ENCODE measurements around the gene OPALIN. TPM values are rescaled to one million over a fixed set of nuclear protein-coding genes. Genes with fewer than 3 reads are reported as not detected.

OPALIN gene
- total RNA-seq, 4 donors from 2014 or later = not detected

DNA sequence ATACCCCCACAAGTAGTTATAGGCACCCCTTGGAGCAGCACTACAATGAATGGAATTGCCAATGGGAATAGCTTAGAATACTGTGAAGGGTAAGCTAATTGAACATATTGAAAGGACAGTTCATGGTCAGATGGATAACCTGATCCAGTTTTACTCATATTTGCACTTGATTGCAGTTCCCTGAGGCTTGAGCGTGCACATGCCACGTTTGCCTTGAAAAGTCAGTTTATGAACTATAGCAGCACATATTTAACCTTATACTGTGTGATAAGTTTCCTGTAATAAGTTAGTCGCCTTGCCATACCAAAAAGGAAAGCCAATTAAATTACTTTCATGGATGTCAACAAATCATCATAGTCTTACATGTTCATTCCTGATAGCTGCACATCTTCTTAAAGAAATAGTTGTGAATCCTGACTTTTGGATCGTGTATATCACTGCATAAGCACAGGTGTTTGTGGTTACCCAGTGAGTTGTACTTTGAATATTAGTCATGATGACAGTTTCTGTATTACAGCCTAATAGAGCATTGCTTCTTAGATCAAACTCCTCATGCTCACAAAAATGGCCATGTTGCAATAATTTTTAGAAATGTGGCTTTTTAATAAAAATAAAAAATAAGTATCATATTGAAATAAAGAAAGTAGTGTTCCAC is 33.0 kb downstream of the OPALIN start:
- ATAC-seq = no peak
- Histone ChIP-seq H3K27ac (no peak overlapping the region), H3K4me1 (no peaks in the 10 kb centered on the region), H3K9me3 (no peaks in the 10 kb centered on the region), H3K4me3 (no peak overlapping the region), H3K36me3 (no peaks in the 10 kb centered on the region), H3K27me3 (peaks cover 49% of the 10 kb centered on the region)
- 67 to 78% methylated on average over 3 to 4 of the region's 4 CpGs for WGBS, 2 donors (ENCODE audit: low coverage in 1 of 2)
- TF ChIP-seq, protein P1, sequence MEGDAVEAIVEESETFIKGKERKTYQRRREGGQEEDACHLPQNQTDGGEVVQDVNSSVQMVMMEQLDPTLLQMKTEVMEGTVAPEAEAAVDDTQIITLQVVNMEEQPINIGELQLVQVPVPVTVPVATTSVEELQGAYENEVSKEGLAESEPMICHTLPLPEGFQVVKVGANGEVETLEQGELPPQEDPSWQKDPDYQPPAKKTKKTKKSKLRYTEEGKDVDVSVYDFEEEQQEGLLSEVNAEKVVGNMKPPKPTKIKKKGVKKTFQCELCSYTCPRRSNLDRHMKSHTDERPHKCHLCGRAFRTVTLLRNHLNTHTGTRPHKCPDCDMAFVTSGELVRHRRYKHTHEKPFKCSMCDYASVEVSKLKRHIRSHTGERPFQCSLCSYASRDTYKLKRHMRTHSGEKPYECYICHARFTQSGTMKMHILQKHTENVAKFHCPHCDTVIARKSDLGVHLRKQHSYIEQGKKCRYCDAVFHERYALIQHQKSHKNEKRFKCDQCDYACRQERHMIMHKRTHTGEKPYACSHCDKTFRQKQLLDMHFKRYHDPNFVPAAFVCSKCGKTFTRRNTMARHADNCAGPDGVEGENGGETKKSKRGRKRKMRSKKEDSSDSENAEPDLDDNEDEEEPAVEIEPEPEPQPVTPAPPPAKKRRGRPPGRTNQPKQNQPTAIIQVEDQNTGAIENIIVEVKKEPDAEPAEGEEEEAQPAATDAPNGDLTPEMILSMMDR (IDR thresholded peaks at IDR 0.05) = no peak
- TF ChIP-seq EP300 (IDR thresholded peaks at IDR 0.05) = no peak
- no peak for TF ChIP-seq POLR2A (IDR thresholded peaks at IDR 0.05)
- no peak for TF ChIP-seq POLR2AphosphoS5 (IDR thresholded peaks at IDR 0.05)

DNA sequence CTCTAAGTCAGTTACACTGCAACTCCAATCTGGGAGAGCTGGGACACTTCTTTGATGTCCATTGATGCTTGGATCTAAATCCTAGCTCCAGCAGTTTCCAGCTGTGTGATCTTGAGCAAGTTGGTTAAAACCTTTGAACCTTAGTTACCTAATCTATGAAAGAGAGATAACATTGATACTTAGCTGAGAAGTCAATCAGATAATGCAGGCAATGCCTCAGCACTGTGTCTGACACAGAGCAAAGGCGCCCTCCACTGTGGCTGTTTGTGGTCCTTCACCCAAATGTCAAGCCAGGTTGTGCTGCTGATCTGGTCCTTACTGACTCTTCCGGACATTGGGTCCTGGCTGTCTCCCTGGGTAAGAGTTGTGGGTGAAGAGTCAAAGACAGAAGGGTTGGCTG is 34.4 kb downstream of the OPALIN start:
- Histone ChIP-seq H3K27ac (no peak overlapping the region), H3K36me3 (no peaks in the 10 kb centered on the region), H3K27me3 (peaks cover 40% of the 10 kb centered on the region), H3K4me3 (no peak overlapping the region), H3K9me3 (no peaks in the 10 kb centered on the region), H3K4me1 (peaks cover 0 to 5% (median 0%) of the 10 kb centered on the region in 3 donors)
- TF ChIP-seq POLR2A (IDR thresholded peaks at IDR 0.05) (no peak), EP300 (IDR thresholded peaks at IDR 0.05) (no peak), POLR2AphosphoS5 (IDR thresholded peaks at IDR 0.05) (no peak)
- TF ChIP-seq, protein P1 (IDR thresholded peaks at IDR 0.05) = no peak
- no peak for ATAC-seq
- 47% methylated on average over 2 of the region's 2 CpGs; no CpG with 5 or more reads in 1 of the 2 donors for WGBS, 2 donors (ENCODE audit: low coverage in 1 of 2)

DNA sequence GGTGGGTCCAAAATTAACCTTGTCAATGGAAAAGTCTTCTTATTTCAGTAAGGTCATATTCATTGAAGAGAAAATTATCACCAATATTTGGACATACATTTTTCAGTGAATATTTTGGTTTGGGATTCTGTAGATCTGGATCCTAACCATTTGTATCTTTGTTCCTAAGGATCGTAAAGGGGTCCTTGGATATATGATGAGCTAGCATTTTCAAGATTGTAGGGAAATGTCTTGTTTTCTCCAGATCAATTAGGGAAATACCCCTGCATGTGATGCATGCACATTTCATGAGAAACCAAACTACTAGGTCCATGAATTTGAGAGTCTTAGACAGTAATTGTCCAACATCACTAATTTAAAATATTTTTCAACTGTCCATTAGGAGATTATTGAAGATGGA is 36.5 kb downstream of the OPALIN start:
- Histone ChIP-seq H3K4me1 (peaks cover 0 to 5% (median 0%) of the 10 kb centered on the region in 3 donors), H3K4me3 (no peak overlapping the region), H3K36me3 (no peaks in the 10 kb centered on the region), H3K27me3 (peaks cover 38% of the 10 kb centered on the region), H3K27ac (no peak overlapping the region), H3K9me3 (no peaks in the 10 kb centered on the region)
- TF ChIP-seq EP300 (IDR thresholded peaks at IDR 0.05) = no peak
- TF ChIP-seq POLR2AphosphoS5 (IDR thresholded peaks at IDR 0.05) = no peak
- TF ChIP-seq, protein P1 (IDR thresholded peaks at IDR 0.05) = no peak
- WGBS, 2 donors (ENCODE audit: low coverage in 1 of 2) = 80 to 93% methylated on average over 1 of the region's 1 CpG
- ATAC-seq = no peak

DNA sequence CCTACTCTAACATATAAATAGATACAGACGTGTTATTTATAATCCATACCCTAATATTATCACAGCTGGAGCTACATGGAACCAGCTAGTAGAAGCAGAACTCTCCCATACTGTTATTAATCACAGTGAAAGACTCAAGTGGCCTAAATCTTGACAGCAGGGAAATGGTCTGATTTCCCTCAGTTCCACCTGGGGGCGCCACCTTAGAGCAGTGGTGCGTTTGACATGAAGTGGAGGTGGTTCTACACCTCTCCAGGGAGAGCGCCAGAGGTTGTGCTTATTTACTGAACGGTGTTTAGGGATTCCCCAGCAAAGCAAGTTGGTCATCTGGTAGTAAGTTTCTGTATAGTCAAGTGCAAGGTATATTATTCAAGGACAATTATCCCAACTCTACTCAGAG is 37.0 kb downstream of the OPALIN start:
- no peak for ATAC-seq
- TF ChIP-seq POLR2A (IDR thresholded peaks at IDR 0.05) = no peak
- TF ChIP-seq POLR2AphosphoS5 (IDR thresholded peaks at IDR 0.05) = no peak
- TF ChIP-seq, protein P1 (IDR thresholded peaks at IDR 0.05) = no peak
- no peak for TF ChIP-seq EP300 (IDR thresholded peaks at IDR 0.05)
- Histone ChIP-seq H3K36me3 (no peaks in the 10 kb centered on the region), H3K4me1 (peaks cover 0 to 5% (median 0%) of the 10 kb centered on the region in 3 donors), H3K27ac (no peak overlapping the region), H3K9me3 (no peaks in the 10 kb centered on the region), H3K4me3 (no peak overlapping the region), H3K27me3 (peaks cover 39% of the 10 kb centered on the region)
- 48 to 83% methylated on average over 1 to 2 of the region's 5 CpGs for WGBS, 2 donors (ENCODE audit: low coverage in 1 of 2)

DNA sequence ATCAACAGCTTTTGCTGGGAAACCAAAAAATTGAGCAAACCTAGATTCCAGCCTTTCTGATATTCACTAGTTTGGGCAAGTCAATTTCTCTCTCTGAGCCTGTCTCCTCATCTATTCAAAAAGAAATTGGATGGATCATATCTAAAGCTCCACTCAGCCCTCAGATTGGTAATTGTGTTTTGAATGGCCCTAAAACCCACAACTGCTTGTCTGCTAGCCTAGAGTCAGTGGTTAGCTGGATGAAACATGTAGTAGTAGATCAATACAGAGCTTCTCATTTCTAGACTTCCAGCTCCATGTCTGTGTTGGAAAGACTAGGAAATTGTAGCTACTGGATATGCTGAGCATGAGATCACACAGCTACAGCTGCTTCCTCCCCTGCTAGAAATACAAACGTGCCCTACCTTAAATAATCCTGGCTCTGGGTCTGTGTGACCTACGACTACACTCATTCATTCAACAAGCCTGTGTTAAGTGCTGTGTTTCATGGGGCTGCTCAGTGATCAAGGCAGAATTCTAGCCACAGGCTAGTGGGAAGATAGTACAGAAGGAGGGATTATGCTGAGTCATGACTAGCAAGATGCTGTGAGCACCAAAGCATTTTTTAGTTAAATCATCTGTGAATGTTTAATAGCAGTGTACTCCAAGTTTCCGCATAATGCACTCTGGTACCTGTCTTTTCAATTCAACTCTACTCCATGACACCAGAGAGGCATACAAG is 38.9 kb downstream of the OPALIN start:
- Histone ChIP-seq H3K27ac (no peak overlapping the region), H3K4me1 (peaks cover 0 to 5% (median 0%) of the 10 kb centered on the region in 3 donors), H3K9me3 (no peaks in the 10 kb centered on the region), H3K4me3 (no peak overlapping the region), H3K27me3 (peaks cover 38% of the 10 kb centered on the region), H3K36me3 (no peaks in the 10 kb centered on the region)
- no peak for ATAC-seq
- TF ChIP-seq POLR2A (IDR thresholded peaks at IDR 0.05) = no peak
- no peak for TF ChIP-seq POLR2AphosphoS5 (IDR thresholded peaks at IDR 0.05)
- TF ChIP-seq, protein P1 (IDR thresholded peaks at IDR 0.05) = no peak
- TF ChIP-seq EP300 (IDR thresholded peaks at IDR 0.05) = no peak
- 18 to 29% methylated on average over 2 to 3 of the region's 3 CpGs for WGBS, 2 donors (ENCODE audit: low coverage in 1 of 2)
